HG02623 (cell line): ENCODE measurements around the gene IMMP1L.

Source experiments
- ATAC-seq: cut with Tn5 transposase; IDR thresholded peaks from one replicate; pipeline ENCODE4 v1.9.1; 2021; ENCODE audit warnings: moderate library complexity; ENCODE audit not compliant: unreplicated experiment

IMMP1L gene

DNA sequence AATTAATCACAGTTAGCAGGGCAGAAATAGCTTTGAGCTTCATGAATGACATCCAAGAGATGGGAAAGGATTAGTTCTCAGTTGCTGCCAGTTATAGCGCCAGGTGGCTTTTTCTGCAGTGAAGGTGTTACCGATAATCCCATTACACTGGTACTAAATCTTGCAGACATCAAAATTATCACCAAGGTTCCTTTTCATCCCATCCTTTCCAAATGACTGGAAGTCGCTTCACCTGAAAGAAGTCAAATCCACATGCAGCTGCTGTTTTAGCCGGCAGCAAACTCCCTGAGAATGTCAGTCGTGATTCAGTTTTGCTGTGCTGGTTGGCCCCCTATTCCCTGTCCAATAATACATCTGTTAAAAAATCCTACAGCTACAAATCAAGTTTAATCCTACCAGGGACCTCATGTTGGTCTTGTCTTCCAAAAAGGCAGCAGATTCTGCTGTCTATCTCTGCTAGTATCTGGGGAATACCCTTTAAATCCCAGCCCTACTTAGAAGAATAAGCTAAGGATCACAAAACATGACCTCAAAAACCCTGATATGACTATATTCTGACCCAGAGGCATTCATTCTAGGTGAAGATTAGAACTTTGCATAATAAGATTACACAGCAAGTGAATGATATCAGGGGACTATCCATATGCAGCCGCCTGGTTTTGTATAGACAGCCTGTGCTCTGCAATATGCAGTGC is 31.7 kb downstream of the IMMP1L start:
- ATAC-seq: no peak

DNA sequence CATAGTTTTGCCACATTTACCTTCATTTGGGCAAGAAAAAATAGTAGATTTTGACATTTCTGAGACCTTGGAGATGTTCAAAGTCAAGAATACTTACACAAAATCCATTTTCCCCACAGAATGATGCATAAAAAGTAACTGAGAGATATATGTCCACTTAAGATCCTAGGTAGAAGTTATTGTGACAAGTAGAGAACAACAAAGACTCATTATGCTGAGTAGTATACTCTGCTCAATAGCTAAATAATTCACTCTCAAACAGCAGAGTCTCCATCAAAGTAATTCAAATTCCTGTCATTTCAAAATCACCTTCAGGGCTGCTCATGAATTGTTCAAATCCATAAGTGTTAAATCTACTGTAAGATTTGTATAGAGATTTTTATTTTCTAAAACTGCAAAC is 35.3 kb downstream of the IMMP1L start:
- ATAC-seq: no peak

DNA sequence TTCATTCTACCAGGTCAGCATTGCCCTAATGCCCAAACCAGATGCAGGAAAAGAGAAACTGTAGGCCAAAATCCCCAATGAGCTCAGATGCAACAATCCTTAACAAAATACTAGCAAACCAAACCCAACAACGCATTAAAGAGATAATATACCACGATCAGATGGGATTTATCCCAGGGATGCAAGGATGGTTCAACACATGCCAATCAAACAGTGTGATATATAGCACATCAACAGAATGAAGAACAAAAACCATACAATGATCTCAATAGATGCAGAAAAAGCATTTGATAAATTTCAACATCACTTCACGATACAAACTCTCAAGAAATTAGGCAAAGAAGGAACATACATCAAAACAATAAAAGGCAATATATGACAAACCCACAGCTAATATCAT is 45.0 kb downstream of the IMMP1L start:
- no peak for ATAC-seq

DNA sequence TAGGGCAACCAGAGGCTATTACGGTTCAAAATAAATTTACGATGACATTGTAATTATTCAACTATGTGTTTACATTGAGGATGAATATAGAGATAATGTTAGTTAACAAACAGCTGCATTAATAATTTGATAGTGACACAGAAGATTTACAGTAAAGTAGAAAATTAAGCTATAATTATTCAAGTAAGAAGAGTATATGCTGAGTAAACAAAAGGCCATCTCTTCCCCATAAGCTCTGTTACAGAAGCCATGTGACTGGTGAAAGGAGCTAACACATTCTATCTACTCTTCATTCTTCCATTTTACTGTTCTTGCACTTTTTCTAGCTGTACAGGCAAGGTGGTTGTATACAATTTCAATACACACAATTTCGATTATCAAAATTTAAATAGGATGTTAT is 54.2 kb downstream of the IMMP1L start:
- ATAC-seq: no peak

DNA sequence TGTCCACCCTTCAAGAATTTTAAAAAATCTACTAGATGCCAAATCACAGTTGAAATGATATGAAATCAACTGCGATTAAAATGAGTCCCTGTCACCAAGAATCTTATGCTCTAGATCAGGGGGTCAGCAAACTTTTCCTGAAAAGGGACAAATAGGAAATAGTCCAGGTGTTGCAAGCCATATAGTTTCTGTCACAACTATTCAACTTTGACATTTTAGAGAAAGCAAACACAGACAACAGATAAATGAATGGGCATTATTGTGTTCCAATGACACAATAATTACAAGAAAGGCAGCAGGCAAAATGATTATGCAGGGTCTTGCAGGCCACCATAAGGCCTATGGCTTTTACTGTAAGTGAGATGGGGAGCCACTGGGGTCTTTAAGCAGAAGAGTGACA is 58.6 kb downstream of the IMMP1L start:
- ATAC-seq: no peak

DNA sequence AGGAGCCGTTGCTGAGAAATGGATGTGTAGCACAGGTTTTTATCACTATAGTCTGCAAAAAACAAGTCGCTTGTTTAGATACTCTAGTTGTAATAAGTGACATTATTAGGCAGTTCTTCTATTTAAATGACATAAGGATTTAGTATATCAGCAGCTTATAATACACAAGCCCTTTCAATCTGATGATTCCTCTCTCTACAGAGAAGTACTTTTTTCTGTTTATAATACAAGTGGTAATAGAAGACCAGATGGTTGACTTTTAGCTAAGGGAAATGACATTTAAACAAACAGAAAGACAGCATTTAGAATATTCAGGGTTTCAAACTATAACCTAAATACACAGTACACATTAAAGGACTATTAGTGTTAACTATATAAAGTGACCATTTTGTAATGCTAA is 60.4 kb downstream of the IMMP1L start:
- ATAC-seq: no peak

DNA sequence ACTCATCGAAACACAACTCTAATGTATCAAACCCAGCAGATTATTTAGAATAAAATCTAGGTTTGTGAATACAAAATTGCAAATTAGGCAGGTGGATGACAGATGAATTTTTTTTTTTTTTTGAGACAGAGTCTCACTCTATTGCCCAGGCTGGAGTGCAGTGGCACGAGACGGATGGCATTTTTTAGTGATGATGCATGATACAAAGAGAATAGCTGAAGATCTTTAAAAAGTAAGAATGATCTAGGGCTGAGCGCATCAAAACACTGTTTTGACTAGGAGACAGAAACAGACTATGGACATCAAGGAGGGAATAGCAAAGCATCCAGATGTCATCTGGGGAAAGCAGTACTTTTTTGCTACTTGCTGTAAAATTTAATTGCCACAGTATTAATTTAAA is 63.8 kb downstream of the IMMP1L start:
- no peak for ATAC-seq

DNA sequence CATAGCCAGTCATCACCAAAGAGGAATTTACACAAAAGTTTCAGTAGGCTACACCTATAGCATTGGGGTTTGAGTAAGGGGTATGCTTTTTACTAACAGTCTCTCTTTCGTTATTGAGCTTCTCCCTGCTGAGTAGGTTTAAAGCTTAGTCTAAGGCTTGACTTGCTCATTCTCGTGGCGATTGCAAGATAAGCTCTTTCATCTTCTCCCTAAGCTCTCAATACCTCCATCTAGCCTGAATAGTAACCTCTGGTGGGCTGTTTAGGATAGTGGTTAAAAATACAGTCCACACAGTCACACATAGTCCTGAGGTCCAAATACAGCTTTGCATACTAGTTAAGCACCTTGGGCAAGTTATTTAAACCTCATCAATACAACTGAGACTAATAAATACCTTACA is 65.6 kb downstream of the IMMP1L start:
- ATAC-seq: no peak

DNA sequence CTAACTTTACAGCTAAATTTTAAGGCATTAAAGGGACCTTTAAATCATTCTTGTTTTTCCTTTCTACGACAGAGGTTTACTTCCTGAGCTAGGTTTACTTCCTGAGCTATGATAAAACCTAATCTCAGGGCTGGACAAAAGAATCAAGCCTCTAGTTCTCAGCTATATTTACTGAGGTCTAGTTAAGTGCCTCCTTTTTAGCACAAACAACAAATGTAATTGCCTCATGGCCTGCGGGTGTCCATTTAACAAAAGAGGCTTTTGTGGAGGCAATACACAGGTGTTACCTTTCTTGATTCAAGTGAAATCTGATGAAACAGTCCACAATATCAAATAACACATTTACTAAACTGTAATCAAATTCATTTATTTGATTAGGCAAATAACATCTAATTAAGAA is 67.3 kb downstream of the IMMP1L start:
- ATAC-seq: no peak

DNA sequence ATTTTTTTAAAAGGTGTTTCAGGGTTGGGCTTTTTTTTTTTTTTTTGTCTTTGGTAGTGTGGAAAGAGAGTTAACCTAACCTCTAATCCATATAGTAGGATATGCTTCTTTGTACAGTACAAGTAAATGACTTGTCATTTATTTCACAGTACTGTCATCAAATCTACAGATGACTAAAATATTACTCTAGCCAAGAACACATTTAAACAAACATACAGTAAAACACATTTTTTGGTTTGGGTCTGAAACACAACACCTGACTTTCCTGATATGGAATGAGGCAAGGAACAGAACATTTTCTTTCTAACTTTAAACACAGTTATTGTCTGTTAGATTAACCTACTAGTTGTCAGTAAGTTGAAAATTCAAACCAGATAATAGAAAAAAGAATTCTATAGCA is 68.1 kb downstream of the IMMP1L start:
- no peak for ATAC-seq

DNA sequence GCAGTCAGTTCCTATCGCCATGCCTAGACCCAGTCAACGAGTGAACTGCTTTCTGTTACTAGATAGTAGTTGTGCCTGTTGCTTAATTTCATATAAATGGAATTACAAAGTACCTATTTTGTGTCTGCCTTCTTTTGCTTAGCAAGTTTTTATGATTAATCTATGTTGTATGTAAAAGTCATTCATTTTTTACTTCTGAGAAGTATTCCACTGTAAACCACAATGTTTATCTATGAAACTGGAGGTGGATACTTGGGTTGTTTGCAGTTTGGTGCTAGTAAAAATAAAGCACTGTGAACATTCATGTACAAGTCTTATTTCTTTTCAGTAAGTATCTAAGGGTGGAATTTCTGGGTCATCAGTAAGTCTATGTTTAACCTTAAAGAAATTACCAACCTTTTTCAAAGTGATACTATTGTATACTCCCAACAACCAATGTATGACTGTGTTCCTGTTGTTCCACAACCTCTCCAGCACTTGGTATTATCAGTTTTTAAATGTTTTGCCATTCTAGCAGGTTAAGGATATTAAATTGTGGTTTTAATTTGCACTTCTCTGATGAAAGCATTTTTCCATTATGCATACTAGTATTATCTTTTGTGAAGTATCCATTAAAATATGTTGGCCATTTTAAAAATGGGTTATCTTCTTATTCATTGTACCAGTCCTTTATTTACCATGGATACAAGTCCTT is 71.5 kb downstream of the IMMP1L start:
- no peak for ATAC-seq

DNA sequence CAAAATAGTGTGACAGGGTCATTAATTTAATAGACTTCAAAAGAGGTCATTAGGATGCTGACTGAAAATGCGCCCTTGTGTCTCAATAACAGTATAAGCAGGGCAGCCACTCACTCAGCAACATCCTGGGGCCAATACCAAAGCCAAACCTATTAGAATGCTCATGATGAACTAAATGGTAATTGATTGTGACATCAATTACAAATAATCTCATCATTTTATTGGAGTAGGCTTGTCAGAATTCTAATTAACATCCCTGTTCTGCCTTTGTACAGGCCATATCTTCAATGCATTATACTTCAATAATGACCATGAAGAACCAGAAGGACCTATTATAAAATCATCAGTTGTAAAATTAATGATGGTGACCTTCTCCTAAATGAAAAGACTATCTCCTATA is 75.6 kb downstream of the IMMP1L start:
- ATAC-seq: no peak

DNA sequence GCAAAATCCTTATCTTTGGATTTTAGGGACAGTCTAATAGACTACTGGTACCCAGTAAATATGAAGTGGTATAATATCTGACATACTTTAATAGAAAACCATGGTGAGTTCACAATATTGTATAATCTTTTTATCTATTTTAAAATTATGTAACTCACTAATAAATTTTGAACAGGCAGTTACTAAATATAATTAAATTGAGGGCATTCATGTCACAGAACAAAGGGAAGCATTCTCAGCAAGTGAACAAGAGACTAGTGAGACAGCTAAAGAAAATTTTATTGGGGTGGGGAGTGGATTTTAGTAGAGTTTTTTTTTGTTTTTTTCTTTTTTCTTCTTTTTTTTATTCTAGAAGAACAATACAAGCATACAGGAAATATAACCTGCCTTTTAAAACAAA is 84.8 kb downstream of the IMMP1L start:
- ATAC-seq: no peak

DNA sequence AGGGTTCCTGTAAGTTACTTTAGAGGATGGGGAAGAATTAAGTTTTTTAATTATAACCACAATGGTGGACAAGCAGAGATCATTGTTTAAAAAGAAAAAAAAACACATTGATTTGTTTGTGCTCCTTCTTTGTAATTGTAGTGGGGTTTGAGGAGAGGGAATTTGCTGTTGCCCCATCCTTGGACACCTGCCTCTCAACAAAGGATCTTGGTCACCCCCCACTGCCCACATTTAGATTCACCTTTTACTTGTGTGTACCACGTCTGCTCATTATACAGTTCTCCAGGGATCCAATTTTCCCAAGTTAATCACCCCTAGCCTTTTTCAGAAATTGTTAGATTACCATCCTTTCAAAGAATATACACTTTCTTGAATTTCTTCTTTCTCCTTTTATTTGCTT is 86.7 kb downstream of the IMMP1L start:
- ATAC-seq: no peak

DNA sequence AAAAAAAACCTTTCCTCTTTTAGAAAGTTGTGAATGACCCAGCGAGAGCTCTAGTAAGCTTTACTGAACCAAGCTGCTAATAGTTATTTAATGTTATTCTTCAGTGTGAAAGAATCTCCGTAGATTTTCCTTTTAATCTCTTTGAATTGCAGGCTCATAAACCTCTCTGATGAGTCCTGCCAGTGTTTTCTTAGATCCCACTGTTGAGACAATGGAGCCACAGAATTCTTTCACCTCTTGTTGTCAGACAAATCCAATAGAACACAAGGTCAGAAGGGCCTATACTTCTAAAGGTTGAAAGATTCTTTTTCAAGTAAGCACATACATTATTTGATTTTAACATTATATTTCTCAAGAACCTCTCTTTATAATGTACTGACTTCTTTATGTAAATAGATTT is 87.6 kb downstream of the IMMP1L start:
- no peak for ATAC-seq

DNA sequence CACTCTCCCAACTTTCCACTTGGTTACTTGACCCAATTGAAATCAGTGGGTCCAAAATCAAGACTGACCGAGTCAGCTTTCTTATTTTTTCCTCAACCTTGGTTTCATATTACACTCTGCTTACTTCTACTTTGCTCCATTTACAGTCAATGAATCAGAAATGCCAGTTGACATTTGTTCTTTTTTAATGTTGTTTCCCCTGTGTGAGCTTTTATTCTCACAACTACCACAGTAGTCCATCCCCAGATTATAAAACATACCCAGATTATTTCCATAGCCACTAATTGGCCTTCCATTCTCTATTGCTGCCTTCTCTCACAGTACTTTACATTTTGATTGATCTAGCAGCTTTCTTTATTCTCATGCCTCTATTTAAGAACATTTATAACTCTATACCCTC is 89.8 kb downstream of the IMMP1L start:
- ATAC-seq: no peak

DNA sequence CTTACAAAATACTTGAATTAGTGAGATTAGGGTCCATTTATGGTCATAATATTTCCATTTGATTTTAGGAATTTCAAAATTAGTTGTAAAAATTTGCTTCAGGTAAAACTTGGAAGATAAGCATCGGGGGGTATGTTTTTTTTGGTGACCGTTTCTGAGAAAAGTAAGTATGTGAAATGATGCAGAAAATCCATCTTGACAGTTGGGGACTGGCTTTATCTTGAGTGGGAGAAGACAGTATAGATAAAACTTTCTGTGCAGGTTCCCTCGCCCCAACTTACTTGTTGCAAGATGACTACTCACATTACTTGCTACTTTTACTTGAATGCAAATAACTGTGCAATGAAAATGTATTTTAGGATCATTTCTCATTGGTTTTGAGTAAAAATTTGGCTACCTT is 90.3 kb downstream of the IMMP1L start:
- ATAC-seq: no peak

DNA sequence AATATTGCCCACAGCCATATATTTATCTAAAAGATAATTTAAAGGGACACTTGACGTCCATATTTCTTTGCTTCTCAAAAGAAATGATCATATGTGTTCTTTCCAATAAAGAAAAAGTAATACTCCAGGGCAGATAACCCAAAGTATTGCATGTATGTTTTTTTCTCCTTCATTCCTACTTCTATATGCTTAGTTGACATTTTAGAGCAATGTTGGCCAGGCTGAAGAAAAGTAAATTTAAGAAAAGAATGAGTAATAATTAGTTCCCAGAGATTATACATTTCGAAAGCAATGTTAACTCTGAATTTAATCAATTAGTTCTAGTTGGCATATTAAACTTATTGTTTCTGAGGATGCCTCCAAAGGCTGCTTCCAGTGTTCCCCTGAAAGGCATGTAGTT is 91.6 kb downstream of the IMMP1L start:
- no peak for ATAC-seq

DNA sequence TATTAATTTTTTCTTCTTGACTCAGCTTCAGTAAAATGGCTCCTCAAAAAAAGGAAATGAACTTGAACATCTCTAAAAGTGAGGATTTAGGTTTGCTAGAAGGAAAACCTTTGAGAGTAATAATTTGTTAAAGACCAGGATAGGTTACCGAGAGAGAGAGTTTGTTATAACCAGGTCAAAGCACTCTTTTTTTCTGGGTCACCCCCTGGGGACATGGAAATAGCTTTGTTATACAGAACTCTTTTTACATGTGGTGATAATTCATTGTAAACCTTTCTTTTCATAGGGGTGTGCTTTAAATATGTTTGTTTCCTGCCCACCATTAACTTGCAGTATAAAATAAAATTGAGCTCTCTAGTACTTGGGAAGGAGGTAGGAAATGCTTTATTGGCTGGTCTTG is 92.1 kb downstream of the IMMP1L start:
- no peak for ATAC-seq

DNA sequence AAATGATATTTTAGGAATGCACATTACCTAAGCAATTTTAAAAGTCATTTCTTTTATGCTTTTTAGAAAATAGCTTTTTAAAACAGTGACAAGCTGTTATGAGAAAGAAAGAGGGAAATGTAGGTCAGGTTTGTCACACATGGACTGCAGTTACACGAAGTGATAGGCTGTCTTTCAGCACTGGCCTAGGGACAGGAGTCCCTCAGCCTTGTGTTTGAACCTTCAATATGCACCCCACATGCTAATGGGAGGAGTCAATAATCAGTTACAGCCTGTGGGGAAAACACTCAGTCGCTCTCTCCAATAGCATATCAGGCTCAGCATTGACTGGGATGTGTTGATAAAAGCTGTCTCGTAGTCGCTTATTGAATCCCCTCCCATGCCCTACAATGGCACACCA is 94.0 kb downstream of the IMMP1L start:
- ATAC-seq: no peak

DNA sequence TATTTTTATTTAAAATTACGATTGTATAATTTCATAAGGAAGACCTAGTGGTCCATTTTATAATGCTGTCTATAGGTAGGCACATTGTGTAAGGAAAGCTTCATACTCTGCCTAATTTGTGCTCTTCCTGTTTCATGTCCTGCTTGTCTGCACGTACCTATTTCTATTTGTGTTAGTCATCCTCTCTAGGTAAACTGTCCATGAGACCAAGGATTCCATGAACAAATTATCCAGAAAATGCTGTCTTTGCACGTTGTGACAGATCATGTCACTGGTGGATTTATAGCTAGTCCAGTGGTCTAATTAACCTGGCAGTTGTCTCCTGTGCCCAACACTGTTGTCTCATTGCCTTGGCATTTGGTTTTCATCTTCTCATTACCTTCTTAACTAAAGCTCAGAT is 95.1 kb downstream of the IMMP1L start:
- no peak for ATAC-seq

DNA sequence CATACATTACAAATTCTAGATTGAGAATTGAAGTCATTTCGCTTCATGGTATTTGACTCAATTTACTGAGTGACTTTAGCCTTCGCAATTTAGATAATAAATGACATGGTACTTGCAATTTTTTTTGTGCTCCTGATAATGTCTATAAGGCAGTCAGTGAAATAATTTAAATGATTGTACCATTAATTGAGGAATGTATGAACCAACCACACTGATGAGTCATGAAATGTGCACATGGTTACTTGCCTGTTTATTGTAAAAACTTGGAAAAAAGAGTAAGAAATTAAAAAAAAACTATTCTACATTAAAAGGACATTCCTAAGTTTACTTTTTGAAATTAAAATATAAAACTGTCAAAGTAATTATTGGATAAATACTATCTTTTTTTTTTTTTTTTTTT is 96.5 kb downstream of the IMMP1L start:
- no peak for ATAC-seq

DNA sequence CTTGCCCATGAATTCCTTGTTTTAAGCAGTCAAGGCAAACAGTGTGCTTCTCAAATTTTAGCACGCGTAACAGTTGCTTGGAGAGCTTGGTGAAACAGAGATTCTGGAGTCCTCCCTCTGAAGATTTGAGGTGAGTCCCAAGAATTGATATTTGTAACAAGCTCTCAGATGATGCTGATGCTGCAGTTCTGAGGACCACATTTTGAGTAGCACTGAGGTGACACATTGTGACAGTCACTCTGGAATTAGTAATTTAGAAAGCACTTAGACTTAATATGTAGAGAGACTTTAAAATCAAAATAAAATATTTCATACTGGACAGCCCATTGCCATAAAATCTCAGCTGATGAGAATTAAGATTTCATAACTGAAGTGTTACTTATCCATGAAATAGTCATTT is 101.2 kb downstream of the IMMP1L start:
- ATAC-seq: no peak
